Measurements from ENCODE around the gene GRIN3A.
"Not testable (repeated sequence)": the region's sequence is repeated elsewhere in the genome, so short reads cannot be mapped to it uniquely, and the experiment has no call there.

Gene GRIN3A

DNA sequence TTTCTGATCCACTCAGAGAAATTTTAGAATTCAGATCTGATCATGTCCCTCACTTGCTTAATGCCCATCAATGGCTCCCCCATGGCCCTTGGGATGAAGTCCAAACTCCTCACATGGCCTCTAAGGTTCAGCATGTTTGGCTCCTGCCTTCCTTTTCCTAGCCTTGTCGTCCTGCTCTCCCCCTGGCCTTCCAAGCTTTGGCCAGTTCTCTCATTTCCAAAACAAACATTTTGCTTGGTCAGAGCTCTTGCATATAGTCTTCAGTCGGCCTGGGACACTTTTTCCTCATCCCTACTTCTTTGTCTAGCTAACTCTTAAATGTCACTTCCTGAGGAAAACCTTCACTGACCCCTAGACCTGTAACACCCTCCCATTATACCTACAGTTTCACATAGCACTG, 106.6 kb downstream of the GRIN3A start:
- no peak for DNase-seq

DNA sequence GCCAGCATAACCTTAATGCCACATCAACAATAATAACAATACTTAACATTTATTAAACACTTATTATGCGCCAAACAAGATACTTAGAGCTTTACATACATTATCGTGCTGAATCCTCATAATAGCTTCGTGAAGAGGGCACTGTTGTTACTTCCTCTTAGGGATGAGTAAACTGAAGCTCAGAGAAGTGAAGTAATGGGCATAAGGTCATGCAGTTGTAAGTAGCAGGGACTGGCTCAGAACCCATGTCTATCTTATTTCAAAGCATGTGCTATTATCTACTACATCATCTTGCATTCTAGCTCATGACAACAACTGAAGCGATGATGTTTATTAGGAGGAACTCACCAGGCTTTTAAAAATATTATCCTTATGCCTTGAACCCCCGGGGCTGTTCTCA, 108.8 kb downstream of the GRIN3A start:
- DNase-seq: no peak

DNA sequence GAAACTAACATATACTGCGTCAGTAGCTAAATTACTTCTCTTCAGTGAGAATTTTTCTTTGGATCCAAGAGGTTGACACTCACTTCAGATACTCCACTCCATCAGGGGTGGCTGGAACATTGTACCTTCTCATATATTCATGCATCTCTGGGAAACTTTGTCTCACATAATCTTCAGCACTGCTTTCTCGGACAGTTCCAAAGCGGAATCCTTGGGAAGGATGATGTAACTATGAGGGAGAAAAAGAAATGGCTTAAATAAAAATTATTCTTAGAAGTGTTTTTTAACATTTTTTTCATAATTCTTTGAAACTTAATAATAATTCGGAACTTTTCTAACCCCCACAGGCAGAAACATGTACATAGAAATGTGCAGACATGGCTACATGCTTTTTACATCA, 110.3 kb downstream of the GRIN3A start:
- no peak for DNase-seq

DNA sequence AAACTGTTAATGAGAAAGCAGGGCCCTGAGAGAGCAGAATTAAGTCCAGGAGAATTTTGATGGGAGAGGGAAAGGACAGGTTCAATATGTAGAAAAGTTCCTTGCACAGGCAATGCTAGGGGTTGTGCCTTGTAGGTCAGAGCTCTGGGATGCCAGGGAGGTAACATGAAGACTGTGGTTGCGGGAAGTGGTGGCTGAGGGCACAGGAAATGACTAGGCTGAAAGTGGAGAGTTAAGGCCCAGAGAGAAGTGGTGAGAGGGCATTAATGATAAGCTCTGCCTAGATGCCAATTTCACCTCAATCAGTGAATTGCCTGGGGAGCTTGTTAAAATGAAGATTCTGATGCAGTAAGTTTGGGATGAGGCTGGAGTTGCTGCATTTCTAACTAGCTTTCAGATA, 112.2 kb downstream of the GRIN3A start:
- peak in 1 of 2 experiments; percentile 17 for DNase-seq

DNA sequence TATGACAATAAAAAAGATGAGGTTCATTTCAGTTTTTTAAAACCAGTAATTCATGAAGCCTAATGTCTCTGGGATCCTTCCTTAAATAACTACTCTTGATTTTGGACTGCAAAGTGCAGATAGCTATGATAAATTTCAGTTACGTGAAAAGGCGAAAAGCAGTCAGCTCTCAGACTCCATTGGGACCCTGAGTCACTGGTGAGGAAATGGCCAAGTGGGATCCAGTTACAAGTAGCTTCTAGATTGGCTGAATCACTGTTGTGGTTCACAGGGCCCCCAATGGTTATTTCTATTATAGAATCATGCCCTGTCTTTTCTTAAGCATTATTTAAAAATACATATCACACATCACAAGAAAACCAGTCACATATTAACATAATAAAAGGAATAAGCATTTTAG, 112.6 kb downstream of the GRIN3A start:
- DNase-seq: no peak

DNA sequence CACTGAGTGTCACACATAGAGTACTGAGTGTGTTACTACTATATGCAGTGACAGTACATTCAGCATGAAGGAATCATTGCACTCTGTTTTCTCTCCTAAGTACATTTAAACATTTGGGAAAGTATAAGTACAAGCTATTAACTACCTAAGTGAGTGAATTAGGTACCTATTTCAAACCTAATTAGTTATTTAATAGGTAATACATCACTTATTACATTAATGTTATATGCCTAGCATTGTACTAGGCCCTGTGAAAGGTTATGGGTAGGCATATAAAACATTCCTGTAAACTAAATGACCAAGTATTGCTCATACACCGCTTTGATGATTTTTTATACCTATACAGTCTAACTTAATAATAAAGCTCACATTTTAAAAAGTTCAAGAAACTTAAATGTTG, 118.0 kb downstream of the GRIN3A start:
- no peak for DNase-seq

GRCh38 chr9:101618698-101619097, 119.7 kb downstream of the GRIN3A start:
- DNase-seq: no peak

DNA sequence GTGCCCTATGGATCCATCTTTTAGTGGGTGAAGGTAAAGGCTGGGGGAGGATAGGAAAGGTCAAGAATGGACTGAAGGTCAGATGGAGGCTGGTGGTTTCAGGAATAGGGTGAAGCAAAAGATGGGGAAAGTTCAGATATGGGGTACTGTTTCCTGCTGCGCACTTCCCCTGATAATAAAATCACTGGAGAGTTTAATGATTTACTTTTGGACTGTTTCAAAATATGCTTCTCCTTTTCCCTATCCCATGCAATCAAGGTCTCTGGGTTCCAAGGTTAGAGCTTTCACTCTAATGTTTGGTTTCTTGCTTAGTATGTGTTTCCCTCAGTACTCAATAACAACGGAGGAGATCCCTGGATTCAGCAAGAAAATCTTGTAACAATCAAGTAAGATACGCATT, 132.9 kb downstream of the GRIN3A start:
- DNase-seq: no peak

GRCh38 chr9:101604296-101604695, 134.2 kb downstream of the GRIN3A start:
- DNase-seq: no peak

GRCh38 chr9:101601904-101602765, 136.3 kb downstream of the GRIN3A start:
- peak in 1 of 2 experiments; percentile 18 for DNase-seq

- DNase-seq: no peak
These were observed 143.7 kb downstream of the GRIN3A start, which contains the start of gene PPP3R2 for GRCh38 chr9:101594796-101595195. Gene PPP3R2 (minus strand): TSS chr9:101594969. CDS start chr9:101594921, 48 bp downstream.

DNA sequence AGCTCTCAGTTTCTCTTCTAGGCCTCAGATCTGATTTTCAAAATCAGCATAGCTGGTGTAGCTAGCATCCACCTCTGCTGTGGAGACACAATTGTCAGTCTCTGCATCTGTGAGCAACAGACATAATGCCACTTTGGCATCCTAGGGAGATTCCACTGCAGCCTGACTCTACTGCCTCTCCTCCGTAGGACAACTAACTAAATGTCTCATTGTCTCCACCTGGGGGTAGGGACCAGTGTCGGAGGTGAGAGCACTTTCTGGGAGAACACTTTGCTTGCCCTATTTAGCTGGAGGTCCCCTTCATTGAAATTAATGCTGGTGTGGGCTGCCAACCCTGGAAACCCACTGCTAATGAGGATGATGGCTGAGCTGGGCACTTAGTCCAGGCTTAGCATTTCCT, 145.1 kb downstream of the GRIN3A start:
- no peak for DNase-seq

- no peak for DNase-seq
These were observed 145.7 kb downstream of the GRIN3A start for GRCh38 chr9:101592788-101593187.

- no peak for DNase-seq
These were observed 146.5 kb downstream of the GRIN3A start for GRCh38 chr9:101591787-101592446.

DNA sequence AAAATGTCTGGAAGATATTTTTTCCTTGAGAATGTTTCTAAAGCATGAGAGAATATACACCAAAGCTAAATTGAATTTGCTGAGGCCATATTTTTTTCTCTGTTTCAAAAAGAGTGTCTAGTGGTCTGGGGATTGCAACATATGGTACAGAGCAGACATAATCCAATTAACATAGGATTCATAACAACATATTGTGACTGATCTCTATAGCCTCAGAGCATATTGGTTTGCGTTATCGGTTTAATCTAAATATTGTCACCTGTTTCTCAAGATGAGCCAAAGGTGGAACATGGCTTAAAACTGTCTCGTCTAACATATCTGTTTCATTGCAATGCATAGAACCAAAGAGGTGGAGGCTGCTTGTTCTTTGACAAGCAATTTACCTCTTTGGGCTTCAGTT, 147.5 kb downstream of the GRIN3A start:
- DNase-seq: no peak

- DNase-seq: not testable (repeated sequence)
These were observed 148.4 kb downstream of the GRIN3A start for GRCh38 chr9:101590074-101590473.

GRCh38 chr9:101587332-101588043, 151.0 kb downstream of the GRIN3A start:
- no peak for DNase-seq

DNA sequence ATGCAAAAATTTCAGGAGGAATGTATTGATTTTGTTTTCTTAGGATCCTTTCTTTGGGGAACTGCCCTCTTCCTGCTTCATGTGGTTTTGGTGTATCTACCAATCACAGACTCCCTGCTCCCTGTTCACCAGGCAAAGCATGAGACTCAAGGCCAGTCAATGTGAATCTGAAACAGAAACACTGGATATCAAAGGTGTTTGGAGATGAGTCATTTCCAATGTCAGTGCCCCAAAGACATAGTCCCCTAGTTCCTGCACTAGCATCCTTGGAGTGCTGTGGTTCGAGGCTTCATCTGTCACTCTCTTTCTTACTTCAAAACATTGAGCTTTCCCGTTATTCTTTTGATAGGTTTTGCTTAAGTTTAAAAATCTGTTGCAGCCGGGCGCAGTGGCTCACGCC, 151.8 kb downstream of the GRIN3A start:
- DNase-seq: peak; percentile 25 to 27

DNA sequence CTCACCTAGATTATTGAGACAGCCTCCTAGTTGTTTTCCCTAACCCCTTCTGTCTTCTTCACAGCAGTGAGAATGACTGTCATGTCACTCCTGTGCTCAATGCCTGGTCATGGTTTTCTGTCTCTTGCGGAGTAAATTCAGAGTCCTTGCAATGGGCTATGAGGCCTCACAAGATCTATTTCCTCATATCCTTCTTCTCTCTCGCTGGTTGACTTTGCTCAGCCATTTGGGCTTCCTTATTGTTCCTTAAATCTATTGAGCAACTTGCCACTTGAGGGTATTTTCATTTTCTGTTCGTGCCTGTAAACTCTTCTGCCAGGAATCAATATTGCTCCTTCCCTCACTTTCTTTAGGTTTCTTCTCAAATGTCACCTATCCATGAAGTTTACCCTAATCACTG, 152.7 kb downstream of the GRIN3A start:
- DNase-seq: no peak

DNA sequence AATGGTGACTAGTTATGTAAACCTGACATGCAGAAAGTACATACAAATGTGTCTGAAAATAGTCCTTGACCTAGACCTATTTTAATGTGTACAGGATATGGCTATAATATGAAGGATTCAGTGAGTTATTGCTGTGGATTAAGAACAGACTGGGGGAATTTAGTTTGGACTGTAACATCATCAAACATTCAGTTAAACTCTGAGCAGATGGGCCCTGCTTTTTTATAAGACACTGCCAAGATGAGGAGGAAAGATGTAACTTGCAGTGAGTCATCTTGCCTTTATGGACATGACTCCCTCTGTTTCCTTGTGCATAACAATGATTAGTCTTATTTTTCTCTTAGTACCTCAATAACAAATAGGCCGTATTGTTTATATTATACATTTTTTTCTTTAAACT, 155.9 kb downstream of the GRIN3A start:
- DNase-seq: no peak

DNA sequence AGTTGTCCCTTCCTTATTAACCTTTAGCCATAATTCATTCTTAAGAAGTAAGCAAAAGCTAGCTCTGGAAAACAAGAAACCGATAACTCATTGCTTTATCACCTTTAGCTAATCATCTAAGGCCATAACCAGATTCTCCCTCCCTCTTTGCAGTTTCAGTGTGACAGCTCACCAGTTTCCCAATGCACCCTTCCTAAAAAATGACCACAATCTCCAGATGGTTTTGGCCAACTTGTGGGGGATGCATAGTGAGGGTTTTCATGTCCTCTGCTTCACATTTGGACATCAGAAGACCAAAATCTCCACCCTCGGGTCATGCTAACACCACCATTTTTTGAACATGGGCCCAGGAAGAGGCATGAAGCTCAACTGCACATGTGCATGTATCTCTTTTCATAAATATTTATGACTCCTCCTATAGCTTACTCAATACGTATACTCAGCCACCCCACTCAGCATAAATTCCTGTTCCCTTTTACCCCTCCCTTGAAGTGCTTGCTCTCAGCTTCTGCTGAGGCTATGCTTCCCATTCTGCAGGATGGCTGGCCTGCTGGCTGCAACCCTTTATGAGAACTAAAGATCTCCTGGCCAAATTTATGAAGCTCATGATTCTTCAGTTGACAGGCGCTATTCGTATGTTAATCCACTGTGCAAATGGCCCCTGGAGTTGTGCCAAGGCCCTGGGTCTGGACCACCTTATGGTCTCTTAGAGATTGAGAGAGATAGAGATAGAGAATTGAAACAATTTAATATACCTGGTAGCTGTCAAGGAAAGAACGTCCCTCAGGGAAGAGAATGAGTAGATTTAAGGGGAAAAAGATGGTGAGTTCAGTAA, 158.5 kb downstream of the GRIN3A start:
- DNase-seq: no peak

DNA sequence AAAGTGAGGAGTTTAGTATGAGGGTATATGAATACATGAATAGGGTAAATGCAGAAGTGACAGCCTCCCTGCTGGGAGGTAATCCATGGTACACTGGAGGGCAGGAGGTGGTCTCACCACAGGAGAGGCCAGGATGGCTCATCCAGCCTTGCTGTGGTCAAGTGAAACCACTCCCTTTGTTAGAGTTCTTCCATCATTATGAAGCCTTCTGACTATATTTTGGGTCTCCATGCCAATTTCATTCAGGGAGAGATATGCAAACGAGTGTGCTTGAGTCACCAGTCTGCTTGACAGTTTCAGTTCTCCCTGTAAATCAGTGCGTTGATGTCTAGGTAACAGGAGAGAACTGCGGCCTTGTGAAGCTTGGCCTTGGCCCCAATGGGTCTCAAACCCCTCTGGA, 160.1 kb downstream of the GRIN3A start:
- DNase-seq: no peak

Measured in activated T-cell treated with anti-CD3 and anti-CD28 coated beads, Interleukin-2, amount 50 U/mL, for 48 hours (primary cell).